Endothelial cell of umbilical vein (primary cell): Measurements from ENCODE around the gene FNDC8.

Experiments used
- CTCF ChIP-seq, 2 donors: IDR thresholded peaks; 1 replicate in 1 of 2; 2 replicates in 1 of 2; pipeline ENCODE4 v1.5.1; 2011; ENCODE audit warnings: low read length in 2 of 2, mild to moderate bottlenecking in 2 of 2, moderate library complexity in 2 of 2, control low read depth in 1 of 2, inconsistent platforms in 1 of 2, low read depth in 1 of 2; ENCODE audit not compliant: insufficient read depth in 1 of 2; ENCODE audit errors: extremely low read depth in 1 of 2
- POLR2A ChIP-seq: IDR thresholded peaks from 2 replicates; pipeline ENCODE4 v1.6.1; 2012; ENCODE audit warnings: low read depth, mild to moderate bottlenecking, control low read depth, low read length

DNA sequence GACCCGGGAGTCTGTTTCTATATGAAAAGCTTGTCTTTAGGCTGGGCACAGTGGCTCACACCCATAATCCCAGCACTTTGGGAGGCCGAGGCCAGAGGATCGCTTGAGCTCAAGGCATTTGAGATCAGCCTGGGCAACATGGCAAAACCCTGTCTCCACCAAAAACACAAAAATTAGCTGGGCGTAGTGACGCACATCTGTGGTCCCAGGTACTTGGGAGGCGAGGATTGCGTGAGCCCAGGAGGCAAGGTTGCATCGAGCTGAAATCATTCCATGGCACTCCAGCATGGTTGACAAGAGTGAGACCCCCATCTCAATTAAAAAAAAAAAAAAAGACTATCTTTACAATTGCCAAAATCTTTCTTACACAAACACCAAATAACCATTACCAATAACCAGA is 35.3 kb upstream of the FNDC8 start:
- TF ChIP-seq POLR2A (no peak), CTCF (IDR thresholded peaks at IDR 0.05; ENCODE audit: extremely low read depth in 1 of 2, insufficient read depth in 1 of 2, low read depth in 1 of 2, low read length in 2 of 2) (no peak)
